NCI-H128 (cell line): ENCODE data around the gene TUBD1.
"Not testable (repeated sequence)": the region's sequence is repeated elsewhere in the genome, so short reads cannot be mapped to it uniquely, and the experiment has no call there.

Source experiments
- DNase-seq: peaks from one replicate; lab custom pipeline; 2025; ENCODE audit not compliant: unreplicated experiment; lab: John Stamatoyannopoulos, UW

The TUBD1 gene

GRCh38 chr17:59876107-59876506 is 16.6 kb downstream of the TUBD1 start:
- no peak for DNase-seq

GRCh38 chr17:59874376-59874775 is 18.4 kb downstream of the TUBD1 start:
- DNase-seq, result no peak

DNA sequence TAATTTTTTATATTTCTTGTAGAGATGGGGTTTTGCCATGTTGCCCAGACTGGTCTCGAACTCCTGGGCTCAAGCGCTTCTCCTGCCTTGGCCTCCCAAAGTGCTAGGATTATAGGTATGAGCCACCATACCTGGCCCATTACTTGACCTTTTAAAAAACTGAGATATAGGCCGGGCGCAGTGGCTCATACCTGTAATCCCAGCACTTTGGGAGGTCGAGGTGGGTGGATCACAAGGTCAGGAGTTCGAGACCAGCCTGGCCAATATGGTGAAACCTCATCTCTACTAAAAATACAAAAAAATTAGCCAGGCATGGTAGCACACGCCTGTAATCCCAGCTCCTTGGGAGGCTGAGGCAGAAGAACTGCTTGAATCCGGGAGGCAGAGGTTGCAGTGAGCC is 19.3 kb downstream of the TUBD1 start:
- not testable (repeated sequence) for DNase-seq

- DNase-seq, result no peak
Observed at GRCh38 chr17:59872351-59872750, 20.4 kb downstream of the TUBD1 start.

DNA sequence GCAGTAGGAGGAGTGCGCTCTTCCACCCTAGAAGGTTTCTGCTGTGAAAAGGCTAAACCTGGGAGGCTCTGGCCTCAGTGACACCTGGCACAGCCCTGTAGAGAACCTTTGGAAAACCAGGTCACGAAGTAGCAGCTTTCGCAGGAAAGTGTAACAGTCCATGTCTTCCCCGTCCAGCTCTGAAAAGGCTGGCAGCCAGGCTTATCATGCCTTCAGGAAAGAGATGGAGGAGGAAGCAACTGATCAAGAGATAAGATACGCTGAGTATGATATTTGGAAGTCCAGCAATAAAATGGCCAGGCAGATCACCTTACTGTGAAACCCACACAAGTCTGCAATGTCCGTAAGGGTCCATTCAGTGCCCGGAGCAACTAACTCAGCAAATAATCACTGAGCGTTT is 22.3 kb downstream of the TUBD1 start:
- no peak for DNase-seq

DNA sequence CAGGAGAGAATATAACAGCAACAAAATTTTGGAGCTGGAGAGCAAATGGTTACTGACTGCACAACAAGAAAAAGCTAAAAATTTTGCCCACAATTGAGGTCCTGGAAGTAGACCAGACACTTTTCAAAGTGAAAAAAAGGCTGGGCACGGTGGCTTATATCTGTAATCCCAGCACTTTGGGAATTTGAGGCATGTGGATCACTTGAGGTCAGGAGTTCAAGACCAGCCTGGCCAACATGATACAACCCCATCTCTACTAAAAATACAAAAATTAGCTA is 22.9 kb downstream of the TUBD1 start:
- DNase-seq, result no peak

DNA sequence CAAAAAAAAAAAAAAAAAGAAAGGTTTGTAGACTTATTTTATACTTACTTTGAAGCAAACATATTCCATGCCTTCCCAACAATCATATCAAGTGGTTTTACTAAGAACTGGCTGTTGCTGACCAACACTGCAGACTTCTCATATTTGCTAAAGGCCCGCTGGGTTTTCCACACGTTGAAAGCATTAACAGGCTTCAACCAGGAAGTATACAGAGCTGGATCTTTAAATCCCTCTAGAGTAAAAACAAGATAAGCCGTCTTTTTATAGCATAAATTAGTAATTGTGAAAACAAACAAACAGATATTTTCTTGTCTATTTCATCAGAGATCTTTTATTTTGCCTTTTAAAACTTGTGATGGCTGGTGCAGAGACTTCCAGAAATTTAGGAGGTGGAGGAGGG is 29.1 kb downstream of the TUBD1 start:
- no peak for DNase-seq

DNA sequence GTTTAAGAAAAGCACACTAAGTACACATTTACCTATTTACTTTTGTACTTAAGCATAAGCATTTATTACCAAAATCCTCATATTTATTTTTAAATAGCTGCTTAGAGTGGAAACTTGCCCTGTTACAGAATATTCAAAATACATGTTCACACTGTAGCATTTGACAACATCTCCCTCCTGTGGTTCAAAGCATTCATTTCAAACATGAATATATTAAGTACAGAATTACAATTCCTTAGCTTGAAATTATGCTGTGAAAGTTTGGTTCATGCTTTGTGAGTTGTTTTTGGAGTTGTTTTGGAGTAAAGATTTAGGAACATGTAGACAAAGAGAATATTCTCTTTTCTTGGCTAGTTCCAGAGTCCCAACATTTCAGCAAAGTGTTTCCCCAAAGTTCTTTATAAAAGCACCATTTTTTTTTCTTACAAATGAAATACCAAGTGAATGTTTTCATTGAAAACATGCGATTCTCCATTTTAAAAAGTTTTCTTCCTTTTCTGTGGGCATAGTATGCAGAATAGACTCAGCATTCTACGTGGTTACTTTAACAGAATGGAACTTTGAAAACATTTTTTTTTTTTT is 33.2 kb downstream of the TUBD1 start:
- no peak for DNase-seq

DNA sequence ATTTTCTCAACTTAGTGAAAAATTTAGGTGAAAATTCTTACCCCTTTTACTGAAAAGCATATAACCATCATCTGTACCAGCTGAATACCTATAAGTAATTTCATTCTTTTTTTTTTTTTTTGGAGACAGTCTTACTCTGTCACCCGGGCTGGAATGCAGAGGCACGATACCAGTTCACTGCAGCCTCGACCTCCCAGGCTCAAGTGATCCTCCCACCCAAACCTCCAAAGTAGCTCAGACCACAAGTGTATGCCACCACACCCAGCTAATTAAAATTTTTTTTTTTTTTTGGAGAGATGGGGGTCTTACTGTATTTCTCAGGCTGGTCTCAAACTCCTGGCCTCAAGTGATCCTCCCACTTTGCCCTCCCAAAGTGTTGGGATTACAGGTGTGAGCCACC is 33.8 kb downstream of the TUBD1 start:
- no peak for DNase-seq

GRCh38 chr17:59858167-59858816 is 34.5 kb downstream of the TUBD1 start:
- no peak for DNase-seq

DNA sequence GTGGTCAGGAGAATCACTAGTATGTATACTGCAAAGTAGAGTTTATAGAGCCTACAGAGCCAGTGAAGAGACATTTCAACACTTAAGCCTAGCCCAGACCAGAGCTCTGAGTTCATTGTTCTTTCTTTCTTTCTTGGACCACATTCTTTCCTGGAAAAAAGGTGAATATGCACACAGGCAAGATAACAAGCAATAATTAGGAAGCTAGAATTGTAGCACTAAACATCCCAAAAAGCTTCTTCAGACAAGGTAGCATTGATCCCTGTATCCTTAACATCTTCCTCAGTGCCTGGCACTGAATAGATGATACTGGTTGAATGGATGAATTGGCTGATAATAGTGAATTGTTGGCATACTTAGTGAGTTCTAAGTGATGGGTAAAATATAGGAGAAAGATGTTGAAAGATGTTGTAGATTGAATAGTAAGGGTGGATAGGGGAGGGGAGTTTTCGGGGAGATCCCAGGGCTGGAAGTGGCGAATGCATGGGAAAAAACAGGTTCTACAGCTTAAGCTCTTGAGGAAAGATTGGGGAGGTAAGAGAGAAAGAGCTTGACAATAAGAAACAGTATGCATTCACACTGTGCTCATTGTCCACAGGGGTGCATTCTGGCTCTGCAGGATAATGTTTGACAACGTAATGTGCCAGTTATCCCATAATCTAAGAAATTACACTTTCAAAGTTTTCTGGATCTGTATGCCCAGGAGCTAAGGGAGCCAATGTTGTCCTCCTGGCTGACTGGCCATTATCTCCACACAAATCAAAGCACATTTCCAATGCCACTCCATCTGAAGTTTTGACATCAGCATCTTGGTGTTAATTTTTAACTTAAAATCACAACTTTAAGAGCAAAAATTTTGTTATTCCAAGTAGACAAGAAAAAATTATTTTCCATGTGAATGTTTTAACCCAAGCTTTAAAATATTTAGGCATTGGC is 35.6 kb downstream of the TUBD1 start:
- DNase-seq, result no peak

GRCh38 chr17:59853919-59854729 is 38.6 kb downstream of the TUBD1 start:
- DNase-seq, result not testable (repeated sequence)

DNA sequence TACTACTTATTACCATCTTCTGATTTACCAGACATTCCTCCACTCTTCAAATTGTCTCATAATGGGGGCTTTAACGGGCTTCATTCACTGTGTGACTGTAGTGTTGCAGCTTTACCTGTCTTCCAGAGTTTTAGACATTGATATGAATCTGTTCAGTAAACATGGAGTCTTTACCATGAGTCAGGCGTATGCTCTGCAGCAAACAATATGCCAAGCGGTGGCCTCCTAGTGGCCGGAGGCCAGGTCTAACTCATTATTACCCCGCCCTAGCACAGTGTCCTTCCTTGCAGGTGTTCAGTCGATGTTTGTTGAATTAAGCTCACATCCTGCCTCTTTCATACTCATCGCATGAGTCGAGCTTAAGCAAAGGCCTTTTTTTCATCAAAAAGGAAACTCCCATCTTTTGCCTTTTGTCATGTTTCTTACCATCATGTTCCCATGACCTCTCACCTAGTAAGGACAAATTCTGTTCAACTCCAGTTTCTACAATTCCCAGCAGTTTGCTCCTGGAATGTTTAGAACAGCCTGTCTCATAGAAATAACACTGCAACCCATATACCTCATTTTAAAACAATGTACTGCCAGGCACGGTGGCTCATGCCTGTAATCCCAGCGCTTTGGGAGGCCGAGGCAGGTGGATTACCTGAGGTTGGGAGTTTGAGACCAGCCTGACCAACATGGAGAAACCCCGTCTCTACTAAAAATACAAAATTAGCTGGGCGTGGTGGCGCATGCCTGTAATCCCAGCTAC is 39.4 kb downstream of the TUBD1 start:
- no peak for DNase-seq

DNA sequence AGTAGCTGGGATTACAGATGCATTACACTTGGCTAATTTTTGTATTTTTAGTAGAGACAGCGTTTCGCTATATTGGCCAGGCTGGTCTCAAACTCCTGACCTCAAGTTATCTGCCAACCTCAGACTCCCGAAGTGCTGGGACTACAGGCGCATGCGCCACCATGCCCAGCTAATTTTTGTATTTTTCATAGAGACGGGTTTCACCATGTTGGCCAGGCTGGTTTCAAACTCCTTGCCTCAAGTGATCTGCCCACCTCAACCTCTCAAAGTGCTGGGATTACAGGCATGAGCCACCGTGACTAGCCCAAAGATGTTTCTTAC is 39.9 kb downstream of the TUBD1 start:
- not testable (repeated sequence) for DNase-seq

DNA sequence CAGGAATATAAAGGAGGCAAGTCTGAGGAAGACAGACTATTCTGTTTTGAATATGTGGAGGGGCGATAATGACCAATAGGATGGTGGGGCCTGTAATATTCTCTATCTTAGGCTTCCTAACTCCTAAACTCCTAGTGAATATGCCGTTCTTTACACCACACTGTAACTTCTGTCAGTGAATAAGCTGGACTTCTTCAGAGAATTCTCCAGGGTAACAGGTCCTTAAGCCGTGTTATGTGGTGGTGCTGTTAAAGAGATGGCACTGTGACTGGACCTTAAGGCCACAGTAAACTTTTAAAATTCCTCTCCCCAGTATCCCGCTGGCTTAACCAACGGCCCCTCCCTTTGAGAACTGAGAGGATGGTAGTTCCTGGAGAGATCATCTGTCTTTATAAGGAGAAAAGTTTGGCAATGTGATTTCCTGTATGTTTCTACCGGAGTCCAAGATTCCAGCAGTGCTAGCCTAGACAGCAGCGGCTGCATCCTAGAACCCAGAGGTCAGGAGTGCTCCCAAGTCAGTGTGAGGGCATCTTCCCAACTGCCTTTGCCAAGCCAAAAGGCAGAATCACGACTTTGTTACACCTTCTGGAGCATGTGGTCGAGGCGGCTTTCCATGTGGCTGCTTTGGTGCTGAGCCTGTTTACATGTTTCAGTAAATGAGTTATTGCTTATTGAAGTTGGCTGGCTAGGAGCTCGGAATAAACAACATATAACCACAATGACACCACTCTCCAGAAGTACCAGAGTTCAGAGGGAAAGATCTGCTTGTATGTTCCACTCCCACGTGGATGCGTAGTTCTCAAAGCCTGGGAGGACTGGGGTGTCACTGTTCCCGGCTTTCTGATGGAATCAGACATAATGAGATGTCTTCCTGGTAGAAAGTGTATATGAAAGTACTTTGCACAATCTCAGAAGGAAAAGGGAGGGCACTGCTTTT is 41.0 kb downstream of the TUBD1 start:
- DNase-seq, result no peak

GRCh38 chr17:59850311-59850710 is 42.4 kb downstream of the TUBD1 start:
- not testable (repeated sequence) for DNase-seq

DNA sequence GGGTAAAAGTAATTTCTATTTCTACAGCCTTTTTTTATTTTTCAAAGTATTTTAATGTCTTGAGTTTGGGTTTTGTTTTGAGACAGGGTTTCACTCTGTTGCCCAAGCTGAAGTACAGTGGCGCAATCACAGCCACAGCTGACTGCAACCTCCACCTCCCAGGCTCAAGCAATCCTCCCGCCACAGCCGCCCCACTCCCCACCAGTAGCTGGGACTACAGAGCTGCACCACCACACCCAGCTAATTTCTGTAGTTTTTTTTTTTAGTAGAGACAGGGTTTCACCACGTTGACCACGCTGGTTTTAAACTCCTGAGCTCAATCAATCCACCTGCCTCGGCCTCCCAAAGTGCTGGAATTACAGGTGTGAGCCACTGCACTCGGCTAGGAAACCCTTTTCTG is 44.0 kb downstream of the TUBD1 start:
- DNase-seq, result no peak

- DNase-seq, result no peak
Observed at GRCh38 chr17:59848385-59848668, 44.4 kb downstream of the TUBD1 start.

GRCh38 chr17:59846394-59847165 is 46.2 kb downstream of the TUBD1 start:
- DNase-seq, result no peak
